ENCODE data around the gene NUBP2. TPM values are rescaled to one million over a fixed set of nuclear protein-coding genes. Genes with fewer than 3 reads are reported as not detected.

NUBP2 gene
- total and polyA plus RNA-seq, 10 of the 15 experiments (the other 5 are each of a cell fraction or from before 2014, with no cell fraction given) = 1.9 to 129 (median 51.7) TPM

DNA sequence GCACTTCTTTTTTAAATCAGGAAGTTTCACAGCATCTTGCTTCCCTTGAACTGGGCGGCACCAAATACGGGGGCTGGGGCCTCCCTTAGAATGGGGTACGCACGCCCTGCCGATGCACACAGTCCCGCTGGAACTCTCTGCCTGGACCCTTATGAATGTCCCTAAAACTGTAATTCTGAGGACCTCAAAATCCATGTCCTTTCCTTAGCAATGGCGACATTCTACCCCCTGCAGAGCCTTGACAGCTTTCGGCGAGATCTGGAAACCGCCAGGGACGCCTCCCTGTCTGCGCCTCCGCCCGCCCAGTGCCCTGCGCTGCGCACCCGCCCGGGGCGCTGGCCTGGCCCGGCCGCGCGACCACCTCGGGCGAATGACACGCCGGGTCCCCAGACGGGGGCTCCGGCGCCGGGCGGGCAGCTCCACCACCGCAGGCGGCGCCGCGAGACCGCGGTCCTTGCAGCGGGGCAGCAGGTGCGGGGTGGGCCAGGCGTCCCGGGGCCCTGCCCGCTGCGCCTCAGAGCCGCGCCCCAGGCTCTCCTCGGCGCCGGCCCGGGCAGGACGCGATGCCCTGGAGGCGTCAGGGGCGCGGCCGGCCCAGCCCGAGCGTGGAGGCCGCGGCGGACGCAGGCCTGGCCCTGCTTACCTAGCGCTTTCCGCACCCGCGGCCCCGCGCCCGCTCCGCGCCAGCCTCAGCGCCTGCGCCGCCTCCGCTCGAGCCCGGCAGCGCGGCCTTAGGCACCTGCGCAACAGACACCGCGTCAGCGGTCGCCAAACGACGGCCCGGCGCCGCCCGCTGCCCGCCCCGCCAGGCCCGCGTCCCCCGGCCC lies 43.3 kb downstream of the NUBP2 start (continued):
- TF ChIP-seq ZNF24 (IDR thresholded peaks at IDR 0.05) = no peak
- TF ChIP-seq, protein P1, sequence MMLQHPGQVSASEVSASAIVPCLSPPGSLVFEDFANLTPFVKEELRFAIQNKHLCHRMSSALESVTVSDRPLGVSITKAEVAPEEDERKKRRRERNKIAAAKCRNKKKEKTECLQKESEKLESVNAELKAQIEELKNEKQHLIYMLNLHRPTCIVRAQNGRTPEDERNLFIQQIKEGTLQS (IDR thresholded peaks at IDR 0.05; ENCODE audit: borderline replicate concordance, extremely low read depth, low read depth, low read length) = no peak
- TF ChIP-seq, protein P2, sequence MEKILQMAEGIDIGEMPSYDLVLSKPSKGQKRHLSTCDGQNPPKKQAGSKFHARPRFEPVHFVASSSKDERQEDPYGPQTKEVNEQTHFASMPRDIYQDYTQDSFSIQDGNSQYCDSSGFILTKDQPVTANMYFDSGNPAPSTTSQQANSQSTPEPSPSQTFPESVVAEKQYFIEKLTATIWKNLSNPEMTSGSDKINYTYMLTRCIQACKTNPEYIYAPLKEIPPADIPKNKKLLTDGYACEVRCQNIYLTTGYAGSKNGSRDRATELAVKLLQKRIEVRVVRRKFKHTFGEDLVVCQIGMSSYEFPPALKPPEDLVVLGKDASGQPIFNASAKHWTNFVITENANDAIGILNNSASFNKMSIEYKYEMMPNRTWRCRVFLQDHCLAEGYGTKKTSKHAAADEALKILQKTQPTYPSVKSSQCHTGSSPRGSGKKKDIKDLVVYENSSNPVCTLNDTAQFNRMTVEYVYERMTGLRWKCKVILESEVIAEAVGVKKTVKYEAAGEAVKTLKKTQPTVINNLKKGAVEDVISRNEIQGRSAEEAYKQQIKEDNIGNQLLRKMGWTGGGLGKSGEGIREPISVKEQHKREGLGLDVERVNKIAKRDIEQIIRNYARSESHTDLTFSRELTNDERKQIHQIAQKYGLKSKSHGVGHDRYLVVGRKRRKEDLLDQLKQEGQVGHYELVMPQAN (conservative IDR thresholded peaks at IDR 0.05) = peak; percentile 45; the same call in 1 of the 2 replicates
- TF ChIP-seq DPF2 (IDR thresholded peaks at IDR 0.05) = peak; percentile 42
- TF ChIP-seq JUNB (IDR thresholded peaks at IDR 0.05) = no peak
- no peak for TF ChIP-seq RAD21 (IDR thresholded peaks at IDR 0.05; ENCODE audit: insufficient read depth, low read depth, low read length)
- TF ChIP-seq MYB (IDR thresholded peaks at IDR 0.05; ENCODE audit: borderline replicate concordance, low read depth, low read length) = no peak
- TF ChIP-seq EGR1 (IDR thresholded peaks at IDR 0.05; ENCODE audit: borderline replicate concordance in 1 of 2, low read depth in 2 of 2, low read length in 2 of 2) = 0 out of 3 replicates have a peak, but pooled peaks of 1 of the 2 experiments have one; percentile 37
- TF ChIP-seq, protein P3, sequence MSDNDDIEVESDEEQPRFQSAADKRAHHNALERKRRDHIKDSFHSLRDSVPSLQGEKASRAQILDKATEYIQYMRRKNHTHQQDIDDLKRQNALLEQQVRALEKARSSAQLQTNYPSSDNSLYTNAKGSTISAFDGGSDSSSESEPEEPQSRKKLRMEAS (IDR thresholded peaks at IDR 0.05; ENCODE audit: low read depth, low read length) = no peak
- no peak for TF ChIP-seq PRDM15 (CRISPR knock-in tag; IDR thresholded peaks at IDR 0.05)
- TF ChIP-seq CHD1 (IDR thresholded peaks at IDR 0.05; ENCODE audit: low read depth, low read length) = no peak
- TF ChIP-seq ZBTB40 (IDR thresholded peaks at IDR 0.05; ENCODE audit: borderline replicate concordance) = no peak
- TF ChIP-seq HDAC6 (IDR thresholded peaks at IDR 0.05; ENCODE audit: unreplicated experiment) = peak; percentile 88
- TF ChIP-seq LARP7 (IDR thresholded peaks at IDR 0.05) = peak; percentile 65
- TF ChIP-seq NRF1 (conservative IDR thresholded peaks at IDR 0.05; ENCODE audit: low read depth, low read length) = peak; percentile 46
- no peak for TF ChIP-seq SIX5 (IDR thresholded peaks at IDR 0.05; ENCODE audit: low read depth, low read length, severe bottlenecking)
